CD14-positive monocyte (primary cell): Measurements from ENCODE around the gene BTAF1. TPM values are rescaled to one million over a fixed set of nuclear protein-coding genes. Genes with fewer than 3 reads are reported as not detected.
A peak's percentile ranks its signal among the peaks of the same experiment; 100 is the strongest.

Experiments
- DNase-seq, 3 donors: peaks; one replicate each; pipeline ENCODE4 v3.0.0-alpha.2; 2011 to 2022
- H2AFZ ChIP-seq: 2 replicates; pipeline ENCODE4 v1.6.0; 2012; ENCODE audit warnings: mild to moderate bottlenecking, low read depth, low read length, inconsistent platforms; ENCODE audit not compliant: insufficient read depth, poor library complexity, severe bottlenecking
- H3K27ac ChIP-seq, 2 donors: 1 replicate in 1 of 2; 2 replicates in 1 of 2; pipeline ENCODE4 v1.5.1; 2012 to 2013; ENCODE audit warnings: low read length in 2 of 2, control low read depth in 1 of 2, inconsistent platforms in 1 of 2, low read depth in 1 of 2, mild to moderate bottlenecking in 1 of 2
- H3K27me3 ChIP-seq, 2 donors: one replicate each; pipeline versions ENCODE4 v1.6.0 to v1.6.1; 2011 to 2013; ENCODE audit warnings: low read length in 2 of 2; ENCODE audit not compliant: control insufficient read depth in 2 of 2, insufficient read depth in 2 of 2
- H3K36me3 ChIP-seq, 2 donors: replicated peaks in 1 of 2; 1 replicate in 1 of 2; 2 replicates in 1 of 2; pipeline versions ENCODE4 v1.5.1 to v1.6.1; 2012 to 2013; ENCODE audit warnings: low read length in 2 of 2, control low read depth in 1 of 2, inconsistent platforms in 1 of 2, mild to moderate bottlenecking in 1 of 2; ENCODE audit not compliant: insufficient read depth in 2 of 2, control insufficient read depth in 1 of 2
- H3K4me1 ChIP-seq, 2 donors: 1 replicate in 1 of 2; 2 replicates in 1 of 2; pipeline versions ENCODE4 v1.5.1 to v1.6.1; 2012 to 2013; ENCODE audit warnings: low read length in 2 of 2, control low read depth in 1 of 2, inconsistent platforms in 1 of 2, mild to moderate bottlenecking in 1 of 2, moderate library complexity in 1 of 2; ENCODE audit not compliant: insufficient read depth in 2 of 2, control insufficient read depth in 1 of 2
- H3K4me2 ChIP-seq: replicated peaks from 2 replicates; pipeline ENCODE3; 2012; ENCODE audit warnings: low read length, moderate library complexity, mild to moderate bottlenecking; ENCODE audit not compliant: poor library complexity, severe bottlenecking; ENCODE audit errors: extremely low read depth
- H3K4me3 ChIP-seq, 3 experiments: fragments of 200-600 bp in 1 of 3; sonication (generic) in 1 of 3; replicated peaks in 1 of 3; 1 replicate in 2 of 3; 2 replicates in 1 of 3; pipeline ENCODE4 v1.5.1; 2011 to 2013; ENCODE audit warnings: low read length in 3 of 3, mild to moderate bottlenecking in 3 of 3, control low read depth in 2 of 3, low read depth in 2 of 3, inconsistent platforms in 1 of 3, moderate library complexity in 1 of 3
- H3K79me2 ChIP-seq: 2 replicates; pipeline ENCODE4 v1.6.0; 2012; ENCODE audit warnings: mild to moderate bottlenecking, control low read depth, inconsistent platforms, low read length, moderate library complexity; ENCODE audit not compliant: insufficient read depth
- H3K9ac ChIP-seq: 2 replicates; pipeline ENCODE4 v1.6.0; 2017; ENCODE audit warnings: low read length, mild to moderate bottlenecking; ENCODE audit not compliant: insufficient read depth, poor library complexity, severe bottlenecking
- H3K9me3 ChIP-seq, 2 donors: replicated peaks in 1 of 2; 1 replicate in 1 of 2; 2 replicates in 1 of 2; pipeline versions ENCODE4 v1.5.1 to v1.6.1; 2012 to 2013; ENCODE audit warnings: low read length in 2 of 2, control low read depth in 1 of 2; ENCODE audit not compliant: control insufficient read depth in 1 of 2, insufficient read depth in 1 of 2
- H4K20me1 ChIP-seq: 2 replicates; pipeline ENCODE4 v1.6.0; 2012; ENCODE audit warnings: mild to moderate bottlenecking, low read length, control low read depth, moderate library complexity; ENCODE audit not compliant: insufficient read depth
- H3K27ac Mint-ChIP-seq, 7 donors: one replicate each; pipeline ENCODE4 v1.8.0; 2020; ENCODE audit warnings: mild to moderate bottlenecking in 7 of 7, mixed read lengths in 7 of 7, moderate library complexity in 6 of 7, inconsistent platforms in 2 of 7
- H3K27me3 Mint-ChIP-seq, 3 donors: one replicate each; pipeline ENCODE4 v1.8.0; 2021 to 2022; ENCODE audit warnings: low read depth in 3 of 3, mild to moderate bottlenecking in 3 of 3, mixed read lengths in 3 of 3, moderate library complexity in 3 of 3, inconsistent platforms in 1 of 3
- H3K36me3 Mint-ChIP-seq, 2 donors: one replicate each; pipeline ENCODE4 v1.8.0; 2020; ENCODE audit warnings: mixed read lengths in 2 of 2, inconsistent platforms in 1 of 2, mild to moderate bottlenecking in 1 of 2
- H3K4me1 Mint-ChIP-seq: one replicate; pipeline ENCODE4 v1.8.0; 2020; ENCODE audit warnings: mild to moderate bottlenecking, mixed read lengths
- H3K4me3 Mint-ChIP-seq, 2 donors: one replicate each; pipeline ENCODE4 v1.8.0; 2020; ENCODE audit warnings: mild to moderate bottlenecking in 2 of 2, mixed read lengths in 2 of 2, moderate library complexity in 1 of 2
- H3K9me3 Mint-ChIP-seq, 7 donors: one replicate each; pipeline ENCODE4 v1.8.0; 2020 to 2022; ENCODE audit warnings: mixed read lengths in 7 of 7, mild to moderate bottlenecking in 6 of 7, moderate library complexity in 6 of 7, inconsistent platforms in 2 of 7
- WGBS: methylation state at CpG from one replicate; pipeline ENCODE4 v1.1.5; 2013; ENCODE audit warnings: missing lambda C conversion rate; ENCODE audit not compliant: insufficient coverage; 5-methylcytosine and 5-hydroxymethylcytosine counted together
- intact Hi-C, 2 donors: fragments of 100-400 bp; cut with micrococcal nuclease; formaldehyde crosslinking; loops; one replicate each; pipeline versions ENCODE4 v1.15.0 to v1.15.1; 2023
- polyA plus RNA-seq, 3 donors: library from polyadenylated mRNA; depleted of rRNA in 1 of 3; unstranded in 2 of 3; stranded (reverse) in 1 of 3; fragments of 300-500 nt in 2 of 3; fragments of >200 nt in 1 of 3; fragmentation: Illumina TruSeq in 2 of 3; gene quantifications; 1 replicate in 2 of 3; 2 replicates in 1 of 3; pipeline ENCODE4 v1.2.3, GENCODE V29; 2012 to 2021
- TF ChIP-seq, protein P1 (sequence below): fragments of 200-600 bp; IDR thresholded peaks from one replicate; pipeline ENCODE4 v1.8.0; 2022; ENCODE audit warnings: antibody characterized with exemption, mild to moderate bottlenecking

BTAF1 gene
- polyA plus RNA-seq, 3 donors: 3.7 to 59.8 (median 5.1) TPM

DNA sequence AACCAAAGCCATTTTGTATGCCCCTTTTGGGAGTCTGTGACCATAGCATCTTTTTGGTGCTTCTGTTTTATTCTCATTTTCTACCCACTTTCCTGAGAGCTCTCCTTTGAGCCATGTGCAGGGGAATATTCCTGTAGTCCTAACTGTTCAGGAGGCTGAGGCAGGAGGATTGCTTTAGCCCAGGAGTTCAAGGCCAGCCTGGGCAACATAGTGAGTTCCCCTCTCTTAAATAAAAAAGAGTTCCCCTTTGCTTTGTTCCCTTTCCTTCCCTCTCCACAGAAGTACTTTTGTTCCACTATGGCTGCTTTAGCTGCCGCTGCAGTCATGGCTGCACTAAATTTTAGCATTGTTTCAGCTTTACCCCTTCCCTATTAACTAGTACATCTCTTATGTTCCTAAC lies 85.9 kb downstream of the BTAF1 start:
- H3K79me2 ChIP-seq: no peaks in the 10 kb centered on the region
- no peak overlapping the region for H3K9ac ChIP-seq
- H3K9me3 ChIP-seq: no peaks in the 10 kb centered on the region
- H3K4me3 ChIP-seq: no peak overlapping the region
- Mint-ChIP-seq H3K27me3 (peaks cover 0 to 1% (median 0%) of the 10 kb centered on the region in 3 donors), H3K4me1 (no peaks in the 10 kb centered on the region), H3K27ac (peak overlapping the region in 2 of 7 donors; percentile 60 to 70), H3K36me3 (peaks cover 71 to 81% of the 10 kb centered on the region in 2 donors), H3K9me3 (no peaks in the 10 kb centered on the region), H3K4me3 (no peak overlapping the region)
- intact Hi-C loops: no loop called here
- no peak overlapping the region for H2AFZ ChIP-seq
- no peak overlapping the region for H3K4me2 ChIP-seq
- no peaks in the 10 kb centered on the region for H4K20me1 ChIP-seq
- no peaks in the 10 kb centered on the region for H3K27me3 ChIP-seq
- peaks cover 66 to 86% of the 10 kb centered on the region in 2 donors for H3K36me3 ChIP-seq
- H3K4me1 ChIP-seq: no peaks in the 10 kb centered on the region
- TF ChIP-seq, protein P1, sequence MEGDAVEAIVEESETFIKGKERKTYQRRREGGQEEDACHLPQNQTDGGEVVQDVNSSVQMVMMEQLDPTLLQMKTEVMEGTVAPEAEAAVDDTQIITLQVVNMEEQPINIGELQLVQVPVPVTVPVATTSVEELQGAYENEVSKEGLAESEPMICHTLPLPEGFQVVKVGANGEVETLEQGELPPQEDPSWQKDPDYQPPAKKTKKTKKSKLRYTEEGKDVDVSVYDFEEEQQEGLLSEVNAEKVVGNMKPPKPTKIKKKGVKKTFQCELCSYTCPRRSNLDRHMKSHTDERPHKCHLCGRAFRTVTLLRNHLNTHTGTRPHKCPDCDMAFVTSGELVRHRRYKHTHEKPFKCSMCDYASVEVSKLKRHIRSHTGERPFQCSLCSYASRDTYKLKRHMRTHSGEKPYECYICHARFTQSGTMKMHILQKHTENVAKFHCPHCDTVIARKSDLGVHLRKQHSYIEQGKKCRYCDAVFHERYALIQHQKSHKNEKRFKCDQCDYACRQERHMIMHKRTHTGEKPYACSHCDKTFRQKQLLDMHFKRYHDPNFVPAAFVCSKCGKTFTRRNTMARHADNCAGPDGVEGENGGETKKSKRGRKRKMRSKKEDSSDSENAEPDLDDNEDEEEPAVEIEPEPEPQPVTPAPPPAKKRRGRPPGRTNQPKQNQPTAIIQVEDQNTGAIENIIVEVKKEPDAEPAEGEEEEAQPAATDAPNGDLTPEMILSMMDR: no peak
- H3K27ac ChIP-seq: peak overlapping the region in 1 of 2 donors; percentile 9
- DNase-seq: no peak
- no CpG with 5 or more reads among the region's 1 CpG for WGBS

DNA sequence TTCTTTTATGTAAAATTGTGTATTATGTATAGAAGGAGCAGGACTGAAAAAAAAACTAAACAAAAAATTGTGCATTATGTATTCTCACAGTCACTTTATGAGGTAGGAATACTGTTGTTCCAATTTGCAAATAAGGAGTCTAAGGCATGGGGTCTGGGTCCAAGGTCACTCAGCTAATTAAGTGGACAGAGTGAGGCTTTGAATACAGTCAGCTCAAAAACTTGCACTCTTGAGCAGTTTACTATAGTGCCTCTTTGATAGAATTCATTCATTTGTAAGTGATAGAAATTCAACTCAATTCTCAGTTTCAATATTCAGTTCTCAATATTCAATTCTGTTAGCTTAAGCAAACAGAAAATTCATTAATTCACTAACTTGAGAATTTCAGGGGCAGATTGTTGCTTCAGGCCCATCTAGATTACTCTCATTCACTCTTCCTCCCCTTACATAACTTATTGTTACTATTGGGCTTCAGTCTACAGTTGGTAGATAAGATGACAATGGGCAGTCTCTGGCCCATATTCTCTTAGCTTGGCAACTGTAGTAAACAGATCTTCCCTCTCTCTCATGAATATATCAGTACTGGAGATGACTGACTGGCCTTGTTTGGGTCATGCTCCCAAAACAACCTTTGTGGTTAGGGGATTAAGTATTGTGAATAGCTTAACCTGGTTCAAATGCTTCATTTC lies 86.6 kb downstream of the BTAF1 start:
- Histone ChIP-seq H3K4me2 (no peak overlapping the region), H3K9me3 (no peaks in the 10 kb centered on the region), H3K36me3 (peaks cover 73 to 86% of the 10 kb centered on the region in 2 donors), H2AFZ (no peak overlapping the region), H3K4me3 (no peak overlapping the region), H4K20me1 (no peaks in the 10 kb centered on the region), H3K27ac (peak overlapping the region in 1 of 2 donors; percentile 28), H3K4me1 (no peaks in the 10 kb centered on the region), H3K9ac (no peak overlapping the region), H3K27me3 (no peaks in the 10 kb centered on the region), H3K79me2 (no peaks in the 10 kb centered on the region)
- Mint-ChIP-seq H3K4me3 (no peak overlapping the region), H3K27ac (no peak overlapping the region), H3K36me3 (peaks cover 66 to 80% of the 10 kb centered on the region in 2 donors), H3K27me3 (peaks cover 0 to 1% (median 0%) of the 10 kb centered on the region in 3 donors), H3K4me1 (no peaks in the 10 kb centered on the region), H3K9me3 (no peaks in the 10 kb centered on the region)
- intact Hi-C loops: no loop called here
- DNase-seq: no peak
- TF ChIP-seq, protein P1: no peak
